OCI-M2 (cell line): ENCODE results near the gene LCE1C.

Experiments used
- DNase-seq: peaks from one replicate; lab custom pipeline; 2025; ENCODE audit not compliant: unreplicated experiment; lab: John Stamatoyannopoulos, UW

Gene LCE1C, protein sequence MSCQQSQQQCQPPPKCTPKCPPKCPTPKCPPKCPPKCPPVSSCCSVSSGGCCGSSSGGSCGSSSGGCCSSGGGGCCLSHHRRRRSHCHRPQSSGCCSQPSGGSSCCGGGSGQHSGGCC

DNA sequence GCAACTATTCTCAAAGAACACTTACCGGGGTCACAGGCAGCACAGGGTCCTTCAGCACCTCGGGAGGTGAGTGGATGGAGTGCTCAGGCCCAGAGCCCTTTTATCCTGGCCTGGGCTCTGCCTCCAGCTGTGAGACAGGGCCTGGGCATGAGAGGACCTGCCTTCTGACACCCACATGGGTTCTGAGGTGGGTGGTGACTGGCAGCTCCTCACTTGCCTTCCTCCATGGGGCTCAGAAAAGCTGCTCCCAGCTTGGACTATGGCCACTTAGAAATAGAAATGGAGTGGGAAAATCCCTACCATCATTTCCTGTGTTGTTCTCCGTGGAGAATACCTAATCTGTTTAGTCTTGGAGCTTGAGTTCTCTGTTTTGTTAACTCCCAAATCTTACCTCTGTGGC is at the start of gene LCE1C:
LCE1C (minus strand) TSS at position 76 of the 400 bp plus-strand sequence. CDS start 1,173 bp downstream, outside the sequence.
- no peak for DNase-seq

DNA sequence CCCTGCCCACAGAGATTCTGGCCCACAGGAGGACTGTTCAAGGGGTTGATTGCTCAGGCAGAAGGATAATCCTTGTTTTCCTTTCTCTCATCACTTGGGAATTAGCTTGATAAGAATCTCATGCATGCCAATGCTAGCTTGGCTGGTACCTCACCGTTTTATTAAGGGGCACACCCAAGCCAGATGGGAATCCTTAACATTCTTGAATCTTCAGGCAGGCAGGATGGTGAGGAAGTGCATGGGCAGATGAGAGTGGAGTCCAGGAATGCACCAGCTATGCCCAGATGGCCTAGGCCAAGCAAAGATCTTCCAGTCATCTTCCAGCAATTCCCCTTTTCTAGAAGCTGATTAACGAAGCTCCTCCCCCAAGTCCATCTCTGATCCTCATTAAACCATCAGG is 49.2 kb upstream of the LCE1C start:
- no peak for DNase-seq

DNA sequence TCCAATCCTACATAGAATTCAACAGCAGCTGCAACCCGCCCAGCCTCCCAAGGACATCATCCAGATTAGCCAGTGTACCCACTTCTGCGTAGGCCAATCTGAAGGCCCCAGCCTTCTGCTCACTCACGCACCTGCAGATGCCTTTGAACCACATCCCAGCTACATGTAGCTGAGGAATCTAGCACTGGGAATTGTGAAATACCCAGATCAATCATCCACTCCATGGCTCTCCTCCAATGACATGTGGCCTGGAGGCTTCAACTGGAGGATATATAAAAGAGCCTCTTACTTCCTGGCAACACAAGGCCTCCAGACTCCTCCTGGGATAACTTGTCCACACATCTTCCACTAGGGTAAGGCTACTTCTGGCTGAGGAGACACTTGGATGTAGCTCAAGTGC is 36.1 kb upstream of the LCE1C start, which contains the start of gene LCE6A:
LCE6A (plus strand) TSS at position 301 of the 400 bp plus-strand sequence. CDS start 665 bp downstream, outside the sequence.
- no peak for DNase-seq

DNA sequence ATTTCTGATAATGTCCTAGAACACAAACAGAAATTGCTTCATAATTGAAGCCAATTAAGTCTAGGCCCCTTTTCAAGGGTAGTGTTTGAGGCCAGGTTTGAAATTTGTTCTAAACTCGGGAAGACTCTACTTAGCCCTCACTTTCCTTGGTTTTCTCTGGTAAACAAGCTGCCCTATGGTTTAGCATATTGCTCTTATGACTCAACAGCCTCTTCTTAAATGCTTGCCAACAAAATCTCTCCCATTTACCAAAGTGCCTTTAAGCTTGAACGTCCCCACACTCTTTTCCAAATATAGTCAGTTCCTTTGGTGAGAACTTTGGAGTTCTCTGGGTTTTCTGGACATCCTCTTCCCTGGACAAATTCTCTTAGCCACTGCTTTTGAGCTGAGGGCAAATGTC is 30.4 kb upstream of the LCE1C start:
- DNase-seq: no peak

DNA sequence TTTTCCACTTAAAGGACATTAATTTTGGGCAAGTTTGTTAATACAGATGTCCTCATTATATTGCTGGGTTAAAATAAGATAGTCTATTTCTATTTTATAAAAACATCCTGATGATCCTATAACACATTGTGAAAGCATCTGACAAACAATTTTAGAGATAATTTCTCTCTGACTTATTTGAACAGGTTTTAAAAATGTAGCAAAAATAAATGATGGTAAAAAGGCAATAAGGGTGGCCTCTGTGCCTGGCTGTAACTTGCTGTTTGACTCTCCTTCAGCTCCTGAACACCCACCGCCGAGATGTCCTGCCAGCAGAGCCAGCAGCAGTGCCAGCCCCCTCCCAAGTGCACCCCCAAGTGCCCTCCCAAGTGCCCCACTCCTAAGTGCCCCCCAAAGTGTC is 20.7 kb upstream of the LCE1C start, which contains the start of gene LCE1A:
LCE1A (plus strand) TSS at position 301 of the 400 bp plus-strand sequence; CDS start at position 301, 0 bp downstream.
- DNase-seq: no peak

DNA sequence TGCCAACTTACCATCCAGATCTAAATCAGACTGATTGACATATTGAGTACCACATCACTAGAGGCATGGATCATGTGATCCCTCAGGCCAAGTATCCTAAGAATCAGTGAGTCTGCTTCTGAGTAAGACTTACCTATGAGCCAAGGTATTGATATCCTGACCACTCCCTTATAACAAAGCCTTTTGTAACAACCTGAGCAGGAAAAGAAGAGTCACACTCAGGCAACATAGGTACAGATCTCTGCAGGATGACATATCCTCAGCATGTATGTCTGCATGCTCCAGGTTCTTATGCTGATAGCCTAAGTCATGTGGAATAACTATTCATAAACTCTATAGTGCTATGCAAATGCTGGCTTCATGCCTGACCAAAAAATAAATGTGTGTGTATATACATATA is 18.5 kb upstream of the LCE1C start:
- no peak for DNase-seq

DNA sequence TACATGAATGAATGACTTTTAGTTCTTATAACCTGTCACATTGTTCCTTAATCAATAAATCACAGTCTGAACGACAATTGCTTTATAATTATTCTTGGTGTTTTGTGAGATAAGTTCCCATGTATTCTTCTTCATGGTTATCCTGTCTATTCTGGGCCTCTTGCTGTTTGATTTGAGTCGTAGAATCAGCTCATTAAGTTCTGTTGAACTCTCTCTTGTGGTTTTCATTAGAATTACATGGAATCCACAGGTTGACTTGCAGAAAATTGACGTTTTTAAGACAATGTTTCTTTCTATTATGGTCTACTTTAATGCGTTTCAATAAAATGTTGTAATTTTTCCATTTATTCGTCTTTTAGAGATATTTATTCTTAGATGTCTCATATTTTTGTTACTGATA is 16.8 kb upstream of the LCE1C start:
- no peak for DNase-seq

DNA sequence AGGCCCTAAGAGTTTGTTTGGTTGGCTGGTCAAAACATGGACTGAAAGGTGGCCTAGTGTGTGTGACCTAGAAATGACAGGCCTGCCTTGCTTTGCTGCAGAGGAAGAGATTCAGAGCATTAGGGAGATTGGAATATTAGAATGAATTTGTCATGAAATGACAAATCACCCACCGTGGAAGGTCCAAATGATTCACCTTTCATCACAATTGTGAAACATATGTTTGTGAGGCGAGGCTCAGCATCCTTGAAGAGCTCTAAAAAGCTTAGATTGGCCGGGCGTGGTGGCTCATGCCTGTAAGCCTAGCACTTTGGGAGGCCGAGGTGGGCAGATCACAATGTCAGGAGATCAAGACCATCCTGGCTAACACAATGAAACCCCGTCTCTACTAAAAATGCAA is 10.9 kb upstream of the LCE1C start:
- DNase-seq: no peak

DNA sequence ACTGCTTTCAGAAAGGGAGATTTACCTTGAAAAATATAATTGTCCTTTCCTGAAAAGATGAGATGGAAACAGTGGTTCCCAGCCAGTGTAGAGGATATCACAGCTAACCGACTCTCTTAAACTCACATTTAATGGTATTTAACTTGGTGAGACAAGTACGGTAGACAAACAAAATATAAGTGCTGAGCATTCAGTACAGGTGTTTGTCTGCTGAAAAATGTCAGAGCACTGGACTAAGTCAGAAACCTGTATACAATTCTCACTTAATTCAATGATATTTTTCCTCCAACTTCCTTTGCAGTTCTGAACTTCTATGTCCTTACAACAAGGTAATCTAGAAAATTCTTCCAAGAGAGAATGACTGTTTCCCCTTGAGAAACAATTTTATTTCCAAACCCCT is 5.2 kb upstream of the LCE1C start, which contains the start of gene LCE1B:
LCE1B (plus strand) TSS at position 301 of the 400 bp plus-strand sequence. CDS start 476 bp downstream, outside the sequence.
- DNase-seq: no peak

DNA sequence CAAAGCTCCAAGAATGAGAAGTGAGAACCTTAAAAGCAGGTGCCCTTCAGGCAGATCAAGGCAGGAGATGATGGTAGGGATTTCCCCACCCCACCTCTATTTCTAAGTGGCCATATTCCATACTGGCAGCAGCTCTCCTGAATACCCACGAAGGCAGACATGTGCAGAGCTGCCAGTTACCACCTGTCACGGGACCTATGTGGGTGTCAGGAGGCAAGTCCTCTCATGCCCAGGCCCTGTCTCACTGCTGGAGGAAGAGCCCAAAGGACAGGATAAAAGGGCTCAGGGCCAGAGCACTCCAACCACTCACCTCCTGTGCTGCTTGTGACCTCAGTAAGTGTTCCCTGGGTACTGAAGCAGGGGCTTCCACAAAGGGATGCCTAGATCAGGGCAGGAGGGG is 4.6 kb upstream of the LCE1C start:
- no peak for DNase-seq

DNA sequence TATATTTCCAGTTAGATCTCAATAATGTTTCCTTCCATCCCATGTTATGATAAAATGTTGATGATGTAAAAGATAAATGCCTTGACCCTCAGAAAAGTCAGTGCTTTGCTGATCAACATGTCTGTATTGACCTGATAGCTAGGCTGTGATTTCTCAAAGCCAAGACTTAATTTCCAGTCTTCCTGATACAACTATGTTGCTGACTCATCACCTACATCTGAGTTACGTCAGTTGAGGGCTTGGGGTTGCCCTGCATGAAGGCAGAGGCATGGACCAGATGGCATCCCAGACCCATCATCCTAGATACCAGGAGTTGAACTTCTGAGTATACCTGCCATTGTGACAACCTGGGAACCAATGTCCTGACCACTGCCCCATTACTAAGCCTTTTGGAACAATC is 5.1 kb downstream of the LCE1C start:
- no peak for DNase-seq

DNA sequence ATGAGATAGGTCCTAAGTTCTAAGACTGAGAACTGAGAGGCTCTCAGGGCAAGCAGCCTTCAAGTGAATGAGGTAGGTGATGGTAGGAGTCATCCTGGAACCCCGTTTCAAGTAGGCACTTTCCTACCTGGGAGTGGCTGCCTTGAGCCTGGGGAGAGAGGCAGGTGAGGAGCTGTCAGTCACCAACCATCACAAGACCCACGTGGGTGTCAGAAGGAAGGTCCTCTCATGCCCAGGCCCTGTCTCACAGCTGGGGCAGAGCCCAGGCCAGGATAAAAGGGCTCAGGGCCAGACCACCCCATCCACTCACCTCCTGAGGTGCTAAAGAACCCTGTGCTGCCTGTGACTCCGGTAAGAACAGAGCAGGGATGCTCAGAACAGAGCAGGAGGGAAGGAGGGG is 10.0 kb downstream of the LCE1C start, which contains the start of gene LCE1D:
LCE1D (plus strand) TSS at position 301 of the 400 bp plus-strand sequence. CDS start 1,074 bp downstream, outside the sequence.
- no peak for DNase-seq

DNA sequence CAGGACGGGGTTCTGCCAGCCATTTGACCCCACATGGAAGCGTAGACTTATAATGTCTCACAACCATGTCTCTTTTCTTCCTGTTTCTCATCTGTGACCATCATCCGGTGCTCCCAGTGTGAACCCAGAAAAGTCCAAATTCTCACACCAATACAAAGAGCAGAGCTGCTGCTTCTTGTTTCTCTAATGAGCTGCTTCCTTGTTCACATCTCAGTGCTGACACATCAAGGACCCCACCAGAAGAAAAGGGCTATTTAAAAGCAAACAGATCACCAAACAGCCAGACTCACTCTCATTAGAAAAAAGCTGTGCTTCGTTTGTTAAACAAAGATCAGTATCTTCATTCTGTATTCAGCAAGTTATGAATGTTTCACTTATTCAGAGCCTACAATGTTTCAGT is 10.8 kb downstream of the LCE1C start:
- no peak for DNase-seq

DNA sequence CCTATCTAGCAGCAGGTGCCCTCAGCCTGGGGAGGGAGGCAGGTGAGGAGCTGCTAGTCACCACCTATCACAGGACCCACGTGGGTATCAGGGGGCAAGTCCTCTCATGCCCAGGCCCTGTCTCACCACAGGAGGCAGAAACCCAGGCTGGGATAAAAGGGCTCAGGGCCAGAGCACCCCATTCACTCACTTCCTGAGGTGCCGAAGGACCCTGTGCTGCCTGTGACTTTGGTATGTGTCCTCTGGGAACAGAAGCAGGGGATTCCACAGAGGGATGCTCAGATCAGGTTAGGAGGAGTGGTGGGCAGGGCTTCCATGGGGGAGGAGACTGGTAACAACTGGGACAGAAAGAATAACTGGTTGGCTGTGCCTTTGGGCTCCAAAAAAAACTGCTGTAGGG is 20.4 kb downstream of the LCE1C start, which contains the start of gene LCE1E:
LCE1E (plus strand) TSS at position 181 of the 400 bp plus-strand sequence. CDS start 1,043 bp downstream, outside the sequence.
- no peak for DNase-seq

DNA sequence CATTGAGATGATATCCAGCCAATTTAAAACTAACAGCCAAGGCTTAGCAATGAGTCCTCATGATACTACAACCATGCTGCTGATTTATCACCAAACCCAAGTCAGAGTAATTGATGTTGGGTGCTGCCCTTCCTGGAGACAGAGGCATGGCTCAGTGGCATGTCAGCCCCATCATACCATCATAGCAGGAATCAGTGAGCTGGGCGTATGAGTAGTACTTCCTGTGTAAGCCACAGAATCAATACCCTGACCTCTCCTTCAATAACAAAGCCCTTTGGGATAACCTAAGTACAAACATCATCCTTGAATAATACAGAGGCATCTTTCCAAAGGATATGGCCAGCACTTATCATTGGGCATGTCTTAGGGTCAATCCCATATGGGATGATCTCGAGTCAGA is 23.4 kb downstream of the LCE1C start:
- no peak for DNase-seq

DNA sequence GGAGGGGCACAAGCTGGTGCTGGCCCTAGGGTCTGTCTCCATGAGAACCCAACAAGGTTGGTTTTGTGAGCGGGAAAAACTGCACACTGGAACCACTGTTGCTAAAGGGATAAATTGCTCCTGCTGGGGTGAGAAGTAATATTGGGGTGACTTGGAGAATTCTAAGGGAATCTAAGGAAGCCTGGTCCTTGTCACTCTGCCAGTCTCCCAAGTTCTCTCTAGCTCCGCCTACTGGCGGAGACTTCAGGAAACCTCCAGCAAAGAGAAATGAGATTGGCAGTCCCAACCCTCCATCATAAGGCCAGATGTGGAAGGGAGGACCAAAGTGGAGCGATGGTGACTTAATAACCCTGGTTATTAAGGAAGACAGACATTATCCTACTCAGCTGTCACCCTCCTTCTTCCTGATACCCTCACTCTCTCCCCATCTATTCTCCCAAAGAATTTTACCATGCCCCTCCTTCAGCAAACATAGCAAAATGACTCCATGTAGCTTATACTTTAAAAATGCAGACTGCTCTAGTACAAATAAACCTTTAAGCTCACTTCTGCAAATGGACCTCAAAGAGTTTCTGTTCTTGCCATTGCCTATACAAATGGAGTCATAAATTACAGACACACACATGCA is 28.8 kb downstream of the LCE1C start:
- DNase-seq: no peak

DNA sequence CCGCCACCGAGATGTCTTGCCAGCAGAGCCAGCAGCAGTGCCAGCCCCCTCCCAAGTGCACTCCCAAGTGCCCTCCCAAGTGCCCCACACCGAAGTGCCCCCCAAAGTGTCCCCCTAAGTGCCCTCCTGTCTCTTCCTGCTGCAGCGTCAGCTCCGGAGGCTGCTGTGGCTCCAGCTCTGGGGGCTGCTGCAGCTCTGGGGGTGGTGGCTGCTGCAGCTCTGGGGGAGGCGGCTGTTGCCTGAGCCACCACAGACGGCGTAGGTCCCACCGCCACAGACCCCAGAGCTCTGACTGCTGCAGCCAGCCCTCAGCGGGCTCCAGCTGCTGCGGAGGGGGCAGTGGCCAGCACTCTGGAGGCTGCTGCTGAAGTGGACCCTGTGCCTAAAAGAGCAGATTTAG is 30.1 kb downstream of the LCE1C start:
- DNase-seq: no peak

DNA sequence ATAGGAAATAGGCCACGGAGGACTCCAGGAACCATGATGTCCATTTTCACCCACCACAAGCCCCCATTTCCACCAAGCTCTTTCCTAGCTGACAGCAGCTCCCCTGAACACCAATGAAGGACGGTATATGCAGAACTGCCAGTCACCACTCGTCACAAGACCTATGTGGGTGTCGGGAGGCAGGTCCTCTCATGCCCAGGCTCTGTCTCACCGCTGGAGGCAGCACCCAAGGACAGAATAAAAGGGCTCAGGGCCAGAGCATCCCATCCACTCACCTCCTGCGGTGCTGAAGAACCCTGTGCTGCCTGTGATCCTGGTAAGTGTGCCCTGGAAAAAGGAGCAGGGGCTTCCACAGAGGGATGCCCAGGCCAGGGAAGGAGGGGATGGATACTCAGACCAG is 31.6 kb downstream of the LCE1C start, which contains the start of gene LCE1F:
LCE1F (plus strand) TSS at position 266 of the 400 bp plus-strand sequence. CDS start 1,232 bp downstream, outside the sequence.
- DNase-seq: no peak

DNA sequence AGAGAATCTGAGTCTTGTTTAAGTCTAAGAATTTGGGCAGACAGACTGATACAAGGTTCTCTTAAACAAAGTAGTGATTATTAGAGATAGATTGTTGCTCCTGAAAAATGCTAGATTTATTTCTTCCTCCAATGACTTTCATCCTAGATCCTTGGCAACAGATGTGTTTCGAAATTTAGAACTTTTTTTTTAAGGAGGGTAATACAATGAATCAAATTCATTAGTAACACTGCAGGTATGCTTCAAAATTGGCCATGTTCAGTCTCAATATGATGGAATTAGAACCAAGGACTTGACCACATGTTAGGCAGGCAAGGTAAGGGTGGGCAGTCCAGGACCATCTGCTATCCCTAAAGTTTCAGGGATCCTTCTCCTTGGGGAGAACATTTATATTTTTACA is 36.0 kb downstream of the LCE1C start:
- no peak for DNase-seq

DNA sequence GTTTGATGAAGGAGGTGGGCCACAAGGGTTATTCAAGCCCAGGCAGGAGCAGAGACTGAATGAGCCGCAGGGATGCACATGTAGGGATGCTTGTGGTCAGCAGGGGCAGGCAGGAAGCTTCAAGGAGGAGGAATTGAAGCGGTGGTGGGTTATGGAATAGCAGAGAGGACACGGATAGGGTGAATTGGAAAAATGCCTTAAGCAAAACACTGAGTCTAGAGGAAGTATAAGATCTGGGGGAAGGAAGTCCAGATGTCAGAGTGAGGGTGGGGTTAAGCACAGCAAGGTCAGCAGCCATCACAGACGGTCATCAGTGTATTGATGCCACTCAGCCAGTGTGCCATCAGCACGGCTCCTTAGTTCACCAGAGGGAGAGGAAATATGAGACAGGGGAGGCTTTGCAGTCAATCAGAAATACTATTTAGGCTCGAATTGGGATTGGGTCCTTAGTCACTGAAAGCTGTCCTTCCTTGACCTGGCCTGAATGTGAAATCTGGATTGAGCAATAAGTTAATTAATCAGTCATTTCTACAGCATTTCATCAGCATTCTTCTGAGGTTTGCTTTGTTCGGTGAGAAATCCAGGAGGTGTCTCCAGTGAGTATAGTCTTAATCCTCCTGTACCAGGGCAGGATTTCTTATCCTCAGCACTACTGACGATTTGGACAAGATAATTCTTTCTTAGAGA is 37.5 kb downstream of the LCE1C start:
- no peak for DNase-seq

DNA sequence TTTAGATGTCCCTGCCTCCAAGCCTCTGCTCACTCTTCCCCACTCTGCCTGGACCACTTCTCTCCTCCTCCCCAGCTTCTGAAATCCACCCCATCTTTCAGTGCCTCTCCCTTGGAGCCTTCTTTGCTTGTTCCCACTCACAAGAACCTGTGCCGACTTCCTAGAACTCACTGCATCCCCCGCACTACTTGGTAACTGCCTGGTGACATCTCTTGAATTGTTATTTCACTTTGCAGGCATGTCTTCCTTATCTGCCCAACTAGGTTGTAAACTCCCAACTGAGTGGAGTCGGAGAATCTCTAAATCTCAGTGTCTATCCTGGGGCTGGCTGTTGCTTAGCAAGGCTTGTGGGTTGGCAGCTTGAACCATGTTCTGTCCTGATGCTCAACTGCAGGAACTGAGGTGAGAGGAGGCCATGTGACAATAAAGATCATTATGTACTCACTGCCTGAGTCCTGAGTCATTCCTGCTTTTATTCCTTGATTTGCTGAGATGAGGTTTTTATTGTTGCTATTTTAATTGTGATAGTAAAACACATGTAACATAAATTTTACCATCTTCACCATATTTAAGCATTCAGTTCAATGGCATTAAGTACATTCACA is 44.7 kb downstream of the LCE1C start:
- DNase-seq: no peak
